Esophagus squamous epithelium (tissue), 5 donors: Measurements from ENCODE around the gene OPCML. TPM values are rescaled to one million over a fixed set of nuclear protein-coding genes. Genes with fewer than 3 reads are reported as not detected.

Source experiments
- DNase-seq: peaks from one replicate; lab custom pipeline; 2025; lab: John Stamatoyannopoulos, UW
- H3K27ac ChIP-seq, 4 donors: fragments of 200-600 bp; sonication (generic); one replicate each; pipeline ENCODE4 v1.5.1; 2016 to 2019; ENCODE audit warnings: mild to moderate bottlenecking in 1 of 4
- H3K27me3 ChIP-seq, 4 donors: fragments of 200-600 bp; sonication (generic); 1 replicate in 3 of 4; 2 replicates in 1 of 4; pipeline versions ENCODE4 v1.5.1 to v1.6.0; 2017 to 2021; ENCODE audit warnings: antibody characterized with exemption in 1 of 4
- H3K36me3 ChIP-seq, 3 donors: fragments of 200-600 bp; sonication (generic); one replicate each; pipeline ENCODE4 v1.5.1; 2016 to 2019
- H3K4me1 ChIP-seq, 3 donors: fragments of 200-600 bp; sonication (generic); one replicate each; pipeline ENCODE4 v1.5.1; 2017 to 2019
- H3K4me3 ChIP-seq, 4 donors: fragments of 200-600 bp; sonication (generic); 1 replicate in 3 of 4; 2 replicates in 1 of 4; pipeline ENCODE4 v1.5.1; 2016 to 2019; ENCODE audit warnings: mild to moderate bottlenecking in 2 of 4, moderate library complexity in 1 of 4
- H3K9me3 ChIP-seq, 3 donors: fragments of 200-600 bp; sonication (generic); one replicate each; pipeline ENCODE4 v1.5.1; 2016 to 2019
- POLR2A ChIP-seq, 4 donors: fragments of 450-650 bp; IDR thresholded peaks; one replicate each; pipeline ENCODE4 v1.6.1; 2017; ENCODE audit warnings: antibody characterized with exemption in 4 of 4, mild to moderate bottlenecking in 4 of 4, moderate library complexity in 3 of 4
- WGBS, 2 donors: methylation state at CpG; one replicate each; pipeline ENCODE4 v1.1.5; 2018; 5-methylcytosine and 5-hydroxymethylcytosine counted together
- intact Hi-C: fragments of 100-400 bp; cut with DNase I; formaldehyde crosslinking; loops from one replicate; pipeline ENCODE4 v1.15.0; 2022
- total RNA-seq, 4 donors: library from RNA; depleted of rRNA; stranded (reverse); fragments of >200 nt; gene quantifications; one replicate each; pipeline ENCODE4 v1.1.0, GENCODE V29; 2016
- TF ChIP-seq, protein P1 (sequence below), 6 experiments: fragments of 450-650 bp in 4 of 6; fragments of 200-600 bp in 2 of 6; sonication (generic) in 2 of 6; IDR thresholded peaks; one replicate each; pipeline ENCODE4 v1.5.1; 2016 to 2019; ENCODE audit warnings: antibody characterized with exemption in 6 of 6, mild to moderate bottlenecking in 4 of 6, moderate library complexity in 4 of 6
- donor health status: DM: yes; HTN: yes; CAD: no.

OPCML gene
- total RNA-seq, 4 donors from 2014 or later, result under 0.01 TPM; not detected in 3

DNA sequence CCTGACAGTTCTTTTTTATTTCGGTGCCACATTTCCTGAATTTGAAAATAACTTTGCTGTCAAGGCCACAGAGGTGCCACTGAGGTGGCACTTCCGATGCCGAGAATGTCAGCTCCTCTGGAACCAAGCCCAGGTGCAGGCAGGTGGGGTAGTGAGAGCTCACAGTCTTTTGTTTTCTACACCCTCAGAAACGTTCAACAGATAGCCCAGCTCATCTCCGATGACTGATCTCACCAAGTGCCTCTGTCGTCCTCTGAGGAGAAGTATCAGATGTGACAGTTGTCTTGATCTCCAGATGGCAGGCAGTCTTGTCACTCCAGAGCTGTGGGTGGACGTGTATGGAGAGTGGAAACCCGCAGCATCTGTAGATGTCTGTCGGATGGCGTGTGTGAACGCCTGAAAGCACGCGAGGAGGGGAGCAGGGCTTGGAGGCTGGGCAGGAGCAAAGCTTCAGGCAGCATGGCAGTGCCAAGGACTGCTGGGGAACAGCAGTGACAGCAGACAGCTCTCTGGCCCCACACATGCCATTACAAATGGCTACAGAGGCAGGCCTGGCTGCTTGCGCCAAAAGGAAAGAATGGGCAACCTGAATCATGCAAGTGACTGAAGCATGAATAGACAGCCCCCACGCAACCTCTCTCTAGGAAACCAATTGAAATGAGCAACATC is 877.0 kb downstream of the OPCML start:
- 78 to 83% methylated on average over 11 to 15 of the region's 15 CpGs for WGBS, 2 donors
- intact Hi-C loops, result no loop called here
- DNase-seq, result no peak

GRCh38 chr11:132653237-132653636 is 879.1 kb downstream of the OPCML start:
- Histone ChIP-seq H3K4me1 (no peaks in the 10 kb centered on the region), H3K27ac (no peak overlapping the region), H3K27me3 (no peaks in the 10 kb centered on the region), H3K9me3 (peaks cover 0 to 5% (median 0%) of the 10 kb centered on the region in 3 donors), H3K4me3 (no peak overlapping the region), H3K36me3 (no peaks in the 10 kb centered on the region)
- no peak for DNase-seq
- intact Hi-C loops, result no loop called here
- no peak for TF ChIP-seq POLR2A (IDR thresholded peaks at IDR 0.05)
- TF ChIP-seq, protein P1, sequence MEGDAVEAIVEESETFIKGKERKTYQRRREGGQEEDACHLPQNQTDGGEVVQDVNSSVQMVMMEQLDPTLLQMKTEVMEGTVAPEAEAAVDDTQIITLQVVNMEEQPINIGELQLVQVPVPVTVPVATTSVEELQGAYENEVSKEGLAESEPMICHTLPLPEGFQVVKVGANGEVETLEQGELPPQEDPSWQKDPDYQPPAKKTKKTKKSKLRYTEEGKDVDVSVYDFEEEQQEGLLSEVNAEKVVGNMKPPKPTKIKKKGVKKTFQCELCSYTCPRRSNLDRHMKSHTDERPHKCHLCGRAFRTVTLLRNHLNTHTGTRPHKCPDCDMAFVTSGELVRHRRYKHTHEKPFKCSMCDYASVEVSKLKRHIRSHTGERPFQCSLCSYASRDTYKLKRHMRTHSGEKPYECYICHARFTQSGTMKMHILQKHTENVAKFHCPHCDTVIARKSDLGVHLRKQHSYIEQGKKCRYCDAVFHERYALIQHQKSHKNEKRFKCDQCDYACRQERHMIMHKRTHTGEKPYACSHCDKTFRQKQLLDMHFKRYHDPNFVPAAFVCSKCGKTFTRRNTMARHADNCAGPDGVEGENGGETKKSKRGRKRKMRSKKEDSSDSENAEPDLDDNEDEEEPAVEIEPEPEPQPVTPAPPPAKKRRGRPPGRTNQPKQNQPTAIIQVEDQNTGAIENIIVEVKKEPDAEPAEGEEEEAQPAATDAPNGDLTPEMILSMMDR (IDR thresholded peaks at IDR 0.05), result no peak
- 54 to 71% methylated on average over 5 to 9 of the region's 9 CpGs for WGBS, 2 donors

More for the DNA sequence above, 877.0 kb downstream of the OPCML start:
- Histone ChIP-seq H3K4me3 (no peak overlapping the region), H3K27ac (no peak overlapping the region), H3K9me3 (peaks cover 0 to 5% (median 0%) of the 10 kb centered on the region in 3 donors), H3K36me3 (no peaks in the 10 kb centered on the region), H3K4me1 (no peaks in the 10 kb centered on the region), H3K27me3 (no peaks in the 10 kb centered on the region)
- no peak for TF ChIP-seq POLR2A (IDR thresholded peaks at IDR 0.05)
- TF ChIP-seq, protein P1 (IDR thresholded peaks at IDR 0.05), result no peak

- WGBS, 2 donors, result 69 to 76% methylated on average over 12 of the region's 12 CpGs
- no peak for DNase-seq
These were observed 881.2 kb downstream of the OPCML start for GRCh38 chr11:132650969-132651720.

GRCh38 chr11:132649277-132649676 is 883.0 kb downstream of the OPCML start:
- WGBS, 2 donors, result 92% methylated on average over 9 of the region's 9 CpGs
- H3K4me1 ChIP-seq, result no peaks in the 10 kb centered on the region
- no peak overlapping the region for H3K27ac ChIP-seq
- no peaks in the 10 kb centered on the region for H3K27me3 ChIP-seq
- no peak overlapping the region for H3K4me3 ChIP-seq
- no peaks in the 10 kb centered on the region for H3K9me3 ChIP-seq
- intact Hi-C loops, result no loop called here
- H3K36me3 ChIP-seq, result no peaks in the 10 kb centered on the region
- no peak for DNase-seq
- TF ChIP-seq POLR2A (IDR thresholded peaks at IDR 0.05), result no peak
- TF ChIP-seq, protein P1 (IDR thresholded peaks at IDR 0.05), result no peak

More at GRCh38 chr11:132650969-132651720, 881.2 kb downstream of the OPCML start:
- H3K27ac ChIP-seq, result no peak overlapping the region
- no peaks in the 10 kb centered on the region for H3K27me3 ChIP-seq
- peaks cover 0 to 5% (median 0%) of the 10 kb centered on the region in 3 donors for H3K9me3 ChIP-seq
- no peak overlapping the region for H3K4me3 ChIP-seq
- intact Hi-C loops, result no loop called here
- no peaks in the 10 kb centered on the region for H3K4me1 ChIP-seq
- TF ChIP-seq, protein P1 (IDR thresholded peaks at IDR 0.05), result no peak
- TF ChIP-seq POLR2A (IDR thresholded peaks at IDR 0.05), result no peak
- H3K36me3 ChIP-seq, result no peaks in the 10 kb centered on the region

GRCh38 chr11:132648851-132649250 is 883.5 kb downstream of the OPCML start:
- intact Hi-C loops, result no loop called here
- Histone ChIP-seq H3K4me3 (no peak overlapping the region), H3K27ac (no peak overlapping the region), H3K27me3 (no peaks in the 10 kb centered on the region), H3K4me1 (no peaks in the 10 kb centered on the region), H3K36me3 (no peaks in the 10 kb centered on the region), H3K9me3 (no peaks in the 10 kb centered on the region)
- 85 to 90% methylated on average over 8 of the region's 8 CpGs for WGBS, 2 donors
- DNase-seq, result no peak
- TF ChIP-seq, protein P1 (IDR thresholded peaks at IDR 0.05), result no peak
- TF ChIP-seq POLR2A (IDR thresholded peaks at IDR 0.05), result no peak
